GM08714 (cell line): Measurements from ENCODE around the gene PRKRIP1.
"Not testable (repeated sequence)": the region's sequence is repeated elsewhere in the genome, so short reads cannot be mapped to it uniquely, and the experiment has no call there.

ENCODE experiments used
- H3K4me3 ChIP-seq: fragments of 200-500 bp; sonication (Bioruptor generic); 2 replicates; pipeline ENCODE4 v1.5.1; 2014; ENCODE audit warnings: mild to moderate bottlenecking, low read length, inconsistent platforms
- ZNF274 ChIP-seq: IDR thresholded peaks from 2 replicates; pipeline ENCODE4 v1.6.1; 2012; ENCODE audit warnings: mild to moderate bottlenecking, low read depth, low read length

The PRKRIP1 gene

GRCh38 chr7:102395873-102396709, at the start of gene PRKRIP1:
Gene PRKRIP1 (plus strand): TSS chr7:102396363. CDS start chr7:102396412, 49 bp downstream.
- peak within 1 kb of the TSS; percentile 87 for H3K4me3 ChIP-seq
- no peak for TF ChIP-seq ZNF274

GRCh38 chr7:102346983-102347382, 49.2 kb upstream of the PRKRIP1 start:
- not testable (repeated sequence) for H3K4me3 ChIP-seq

GRCh38 chr7:102356344-102356743, 39.8 kb upstream of the PRKRIP1 start, which contains the start of gene SPDYE6:
Gene SPDYE6 (minus strand): TSS chr7:102356444. CDS start chr7:102356023, 421 bp downstream.
- H3K4me3 ChIP-seq: not testable (repeated sequence)

- peak overlapping the region; percentile 66 for H3K4me3 ChIP-seq
Observed at GRCh38 chr7:102363549-102364393, 32.4 kb upstream of the PRKRIP1 start.

GRCh38 chr7:102364394-102364886, 31.7 kb upstream of the PRKRIP1 start:
- H3K4me3 ChIP-seq: peak overlapping the region; percentile 66

- H3K4me3 ChIP-seq: not testable (repeated sequence)
Observed at GRCh38 chr7:102365390-102365789, 30.8 kb upstream of the PRKRIP1 start.

- H3K4me3 ChIP-seq: not testable (repeated sequence)
Observed at GRCh38 chr7:102370038-102370437, 26.1 kb upstream of the PRKRIP1 start.

GRCh38 chr7:102372796-102373195, 23.4 kb upstream of the PRKRIP1 start:
- not testable (repeated sequence) for H3K4me3 ChIP-seq

GRCh38 chr7:102376964-102377466, 19.1 kb upstream of the PRKRIP1 start:
- TF ChIP-seq ZNF274: no peak
- H3K4me3 ChIP-seq: no peak overlapping the region

GRCh38 chr7:102380837-102381236, 15.3 kb upstream of the PRKRIP1 start:
- H3K4me3 ChIP-seq: not testable (repeated sequence)

GRCh38 chr7:102381696-102382425, 14.3 kb upstream of the PRKRIP1 start:
- not testable (repeated sequence) for H3K4me3 ChIP-seq

- TF ChIP-seq ZNF274: no peak
- H3K4me3 ChIP-seq: no peak overlapping the region
Observed at GRCh38 chr7:102387064-102387463, 9.1 kb upstream of the PRKRIP1 start.

GRCh38 chr7:102389810-102390209, 6.4 kb upstream of the PRKRIP1 start:
- no peak overlapping the region for H3K4me3 ChIP-seq
- no peak for TF ChIP-seq ZNF274

- no peak overlapping the region for H3K4me3 ChIP-seq
- no peak for TF ChIP-seq ZNF274
Observed at GRCh38 chr7:102390697-102391484, 5.3 kb upstream of the PRKRIP1 start.
